Activated CD4-positive, alpha-beta memory T cell treated with anti-CD3 and anti-CD28 coated beads, Interleukin-2, amount 10 ng/mL, durations not matched to agents 7 days and 5 days (primary cell): ENCODE data around the gene SPDYE2B. TPM values are rescaled to one million over a fixed set of nuclear protein-coding genes. Genes with fewer than 3 reads are reported as not detected.
"Not testable (repeated sequence)": the region's sequence is repeated elsewhere in the genome, so short reads cannot be mapped to it uniquely, and the experiment has no call there.

ENCODE experiments used
- CTCF ChIA-PET: fragments of 350-600 bp; sonication (Branson Sonifier 250); formaldehyde crosslinking; loops from one replicate; lab custom pipeline; 2021; ENCODE audit warnings: antibody characterized with exemption, inconsistent platforms; lab: Charles Lee
- POLR2A ChIA-PET: fragments of 350-600 bp; sonication (Branson Sonifier 250); formaldehyde crosslinking; loops from one replicate; lab custom pipeline; 2021; ENCODE audit warnings: antibody characterized with exemption; lab: Charles Lee
- DNase-seq: peaks from one replicate; pipeline ENCODE4 v3.0.0-alpha.2; 2020
- H3K27ac Mint-ChIP-seq: one replicate; pipeline ENCODE4 v1.8.0; 2021; ENCODE audit warnings: mild to moderate bottlenecking, mixed read lengths
- H3K27me3 Mint-ChIP-seq: one replicate; pipeline ENCODE4 v1.8.0; 2021; ENCODE audit warnings: mixed read lengths
- H3K36me3 Mint-ChIP-seq: one replicate; pipeline ENCODE4 v1.8.0; 2021; ENCODE audit warnings: low read depth, mixed read lengths
- H3K4me1 Mint-ChIP-seq: one replicate; pipeline ENCODE4 v1.8.0; 2021; ENCODE audit warnings: mixed read lengths
- H3K4me3 Mint-ChIP-seq: one replicate; pipeline ENCODE4 v1.8.0; 2021; ENCODE audit warnings: mild to moderate bottlenecking, mixed read lengths
- H3K9me3 Mint-ChIP-seq: one replicate; pipeline ENCODE4 v1.8.0; 2021; ENCODE audit warnings: mixed read lengths
- total RNA-seq, 2 experiments: library from RNA; stranded (reverse); gene quantifications; one replicate each; pipeline ENCODE4 v1.2.3, GENCODE V29; 2021

Gene SPDYE2B
- total RNA-seq, 2 experiments from 2014 or later = 0.15 TPM; not detected in 1

- H3K4me3 Mint-ChIP-seq, H3K9me3 Mint-ChIP-seq, H3K36me3 Mint-ChIP-seq, CTCF ChIA-PET, DNase-seq, H3K27ac Mint-ChIP-seq, POLR2A ChIA-PET, H3K4me1 Mint-ChIP-seq: not testable (repeated sequence)
- peaks cover 13% of the 10 kb centered on the region for H3K27me3 Mint-ChIP-seq
These were observed 49.0 kb downstream of the SPDYE2B start for GRCh38 chr7:102698962-102699750.

Other genes starting within 250 kb of the SPDYE2B start
- gene ORAI2, start 216.7 kb upstream of the SPDYE2B start, total RNA-seq = 10 to 100 TPM; 59.5 to 61.9 TPM
- 10 to 100 TPM in 1 of 2 experiments, 1 to 10 TPM in 1; 9.4 to 10.4 TPM for gene ALKBH4, start 185.5 kb upstream of the SPDYE2B start, total RNA-seq
- gene LRWD1, start 185.3 kb upstream of the SPDYE2B start, total RNA-seq = 10 to 100 TPM; 19.5 to 19.8 TPM
- gene POLR2J, start 171.4 kb upstream of the SPDYE2B start, total RNA-seq = 10 to 100 TPM; 41.7 to 46.5 TPM
- 1 to 10 TPM; 8.7 to 9.6 TPM for gene RASA4B, start 132.5 kb upstream of the SPDYE2B start, total RNA-seq
- gene UPK3BL2, start 106.6 kb upstream of the SPDYE2B start, total RNA-seq = 10 to 100 TPM; 13.2 to 14.0 TPM
- gene SPDYE2, start 99.1 kb upstream of the SPDYE2B start, total RNA-seq = under 1 TPM in 1 of 2 experiments, not detected in 1; 0.15 TPM
- 10 to 100 TPM; 24.9 to 25.0 TPM for gene POLR2J3, start 77.7 kb upstream of the SPDYE2B start, total RNA-seq
- 10 to 100 TPM; 26.6 to 27.8 TPM for gene RASA4, start 33.6 kb upstream of the SPDYE2B start, total RNA-seq
- 10 to 100 TPM; 12.2 to 13.9 TPM for gene UPK3BL1, start 7.5 kb upstream of the SPDYE2B start, total RNA-seq
- 1 to 10 TPM; 8.4 to 8.8 TPM for gene POLR2J2, start 21.3 kb downstream of the SPDYE2B start, total RNA-seq
- gene FAM185A, start 98.7 kb downstream of the SPDYE2B start, total RNA-seq = 1 to 10 TPM; 6.1 to 7.2 TPM